SHP77 (cell line): Measurements from ENCODE around the gene RNF223.
"Not testable (repeated sequence)": the region's sequence is repeated elsewhere in the genome, so short reads cannot be mapped to it uniquely, and the experiment has no call there.

ENCODE experiments used
- DNase-seq, 2 experiments: peaks; one replicate each; lab custom pipeline; 2025; lab: John Stamatoyannopoulos, UW

Gene RNF223

DNA sequence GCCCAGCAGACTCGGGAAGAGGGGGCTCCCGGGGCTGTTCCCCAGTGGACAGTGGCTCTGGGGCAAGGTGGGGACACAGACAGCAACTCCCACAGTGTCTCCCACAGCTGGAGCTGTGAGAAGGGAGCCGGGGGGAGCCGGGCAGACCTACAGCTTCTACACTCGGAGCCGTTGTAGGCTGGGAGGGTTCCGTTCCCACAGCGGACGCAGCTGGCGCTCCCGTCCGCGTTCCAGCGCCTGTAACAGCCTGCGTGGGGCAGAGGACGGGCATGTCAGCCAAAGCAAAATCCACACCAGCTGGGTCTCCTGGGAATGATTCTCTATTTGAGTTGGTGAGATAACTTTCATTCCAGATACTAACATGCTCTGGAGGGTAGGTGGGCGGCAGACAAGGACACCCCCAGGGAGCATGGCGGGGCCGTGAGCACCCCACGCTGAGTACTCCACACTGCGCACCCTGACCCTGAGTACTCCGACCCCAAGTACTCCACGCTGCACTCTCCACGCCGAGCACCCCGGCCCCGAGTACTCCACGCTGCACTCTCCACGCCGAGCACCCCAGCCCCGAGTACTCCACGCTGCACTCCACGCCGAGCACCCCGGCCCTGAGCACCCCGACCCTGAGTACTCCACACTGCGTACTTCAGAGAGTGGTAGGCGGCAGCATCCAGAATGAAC is 13.4 kb upstream of the RNF223 start:
- no peak for DNase-seq

DNA sequence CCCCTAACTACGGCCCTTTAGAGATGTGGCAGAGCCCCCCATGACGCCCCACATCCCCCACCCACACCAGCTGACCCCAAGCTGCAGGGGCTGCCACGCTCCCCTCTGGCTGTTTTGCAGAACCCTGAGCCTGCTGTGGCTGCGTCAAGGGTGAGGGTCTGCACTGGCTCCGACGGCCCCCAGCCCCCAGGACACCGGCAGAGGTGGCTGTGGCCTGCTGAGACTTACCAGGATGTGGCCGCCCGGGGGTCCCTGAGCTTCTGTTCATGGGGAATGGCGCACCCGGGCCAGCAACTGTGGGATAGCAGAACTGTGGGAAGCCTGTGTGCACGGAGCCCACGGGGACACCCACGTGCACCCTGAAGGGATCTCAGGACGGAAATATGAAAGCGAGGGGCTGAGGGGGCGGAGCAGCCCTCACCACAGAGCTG is 12.8 kb upstream of the RNF223 start:
- DNase-seq, result no peak

DNA sequence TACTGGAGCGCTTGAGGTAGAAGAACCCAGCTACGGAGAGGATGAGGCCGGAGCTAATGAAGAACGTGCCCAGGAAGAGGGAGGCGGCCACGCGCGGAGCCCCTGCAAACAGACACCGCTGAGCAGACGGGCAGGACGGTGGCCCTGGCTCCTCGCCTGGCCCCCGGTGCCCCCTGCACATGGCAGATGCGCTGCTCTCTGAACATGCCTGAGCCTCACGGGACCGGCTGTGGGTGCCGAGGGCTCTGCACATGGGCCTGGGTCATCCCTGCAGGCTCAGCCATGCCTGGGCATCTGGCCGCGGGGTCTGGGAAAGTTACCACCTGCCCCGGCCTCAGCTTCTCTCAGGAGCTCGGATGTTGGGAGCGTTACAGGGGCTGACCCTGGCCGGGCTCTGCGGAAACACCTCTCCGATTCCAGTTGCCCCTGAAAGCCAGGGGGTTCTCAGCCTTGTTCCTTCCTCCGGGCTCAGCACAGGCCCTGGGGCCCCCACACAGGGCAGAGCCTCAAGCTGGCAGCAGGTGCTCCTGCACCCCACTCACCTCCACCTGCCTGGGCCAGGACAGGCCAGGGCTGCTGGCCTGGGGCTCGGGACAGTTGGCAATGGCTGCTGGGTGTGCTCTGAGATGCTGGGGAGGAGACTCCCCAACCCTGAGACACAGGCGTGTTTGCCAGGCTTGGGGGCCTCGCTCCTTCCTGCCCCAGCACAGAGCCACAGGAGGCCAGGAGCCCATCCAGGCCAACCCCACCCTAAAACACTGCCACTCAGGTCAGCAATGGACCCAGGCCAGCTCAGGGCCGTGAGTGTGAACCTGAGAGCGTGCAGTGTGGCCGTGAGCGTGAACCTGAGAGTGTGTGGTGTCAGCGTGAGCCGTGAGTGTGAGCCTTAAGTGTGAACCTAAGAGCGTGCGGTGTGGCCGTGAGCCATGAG is 12.1 kb upstream of the RNF223 start:
- DNase-seq, result no peak

DNA sequence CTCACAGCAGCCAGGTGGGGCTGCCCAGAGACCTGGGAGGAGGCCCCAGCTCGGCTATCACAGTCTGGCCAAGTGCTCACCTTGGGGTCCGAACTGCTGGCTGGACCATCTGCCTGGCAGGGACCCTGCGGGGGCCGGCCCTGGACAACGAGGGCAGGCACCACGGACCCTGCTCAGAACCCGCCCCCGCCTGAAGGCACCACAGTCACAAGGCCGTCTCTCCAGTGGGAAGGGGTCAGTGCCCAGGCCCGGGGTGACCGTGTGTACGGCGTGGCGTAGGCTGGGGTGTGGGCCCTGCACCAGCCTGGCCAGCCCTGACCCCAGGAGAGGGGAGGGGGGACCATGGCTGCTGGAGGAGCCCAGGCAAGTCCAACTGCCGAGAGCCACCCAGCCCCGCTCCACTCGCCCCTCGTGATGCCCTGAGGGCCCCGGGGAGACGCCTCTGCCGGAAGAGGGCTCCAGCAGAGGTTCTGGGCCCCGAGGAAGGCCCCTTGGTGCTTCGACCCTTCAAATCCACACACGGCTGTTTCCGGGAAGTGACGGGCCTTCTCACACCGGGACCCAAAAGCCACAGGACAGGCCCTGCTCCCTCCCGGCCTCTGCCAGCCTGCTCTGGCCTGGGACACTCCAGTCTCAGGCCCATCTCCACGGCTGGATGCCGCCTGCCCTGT is 11.2 kb upstream of the RNF223 start:
- DNase-seq, result no peak

DNA sequence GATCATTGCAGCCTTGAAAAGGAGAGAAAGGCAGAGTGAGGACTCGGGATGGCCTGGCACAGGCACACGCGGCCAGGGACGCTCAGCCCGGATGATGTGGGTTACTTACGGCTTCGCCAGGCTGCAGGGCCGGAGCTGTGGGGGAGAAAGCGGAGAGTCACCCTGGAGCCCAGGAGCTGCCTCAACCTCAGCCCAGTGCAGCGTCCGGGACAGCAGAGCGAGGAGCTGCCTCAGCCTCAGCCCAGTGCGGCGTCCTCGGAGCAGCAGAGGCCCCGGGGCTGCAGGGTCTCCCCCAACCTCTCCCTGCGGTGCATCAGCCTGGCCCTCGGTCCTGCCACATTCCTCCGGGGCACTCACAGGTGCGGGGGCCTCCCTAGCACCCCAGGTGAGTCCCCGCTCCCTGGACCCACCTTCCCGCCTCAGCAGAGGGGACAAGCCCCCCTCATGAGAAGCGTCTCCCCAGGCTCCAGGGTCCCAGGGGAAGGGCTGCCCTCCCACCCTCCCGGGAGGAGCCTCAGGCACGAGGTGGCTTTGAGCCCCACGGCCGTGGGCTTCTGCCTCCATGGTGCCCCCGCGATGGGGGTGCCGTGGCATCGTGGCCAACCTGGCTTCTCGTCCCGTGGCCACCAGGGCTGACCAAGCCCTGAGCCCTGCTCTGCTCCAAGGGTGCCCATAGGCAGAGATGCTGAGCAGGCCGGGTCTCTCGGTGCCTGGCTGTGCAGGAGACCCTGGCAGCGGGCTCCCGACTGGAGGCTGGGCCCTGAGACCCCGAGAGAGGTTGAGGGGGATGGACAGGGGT is 10.5 kb upstream of the RNF223 start:
- no peak for DNase-seq

DNA sequence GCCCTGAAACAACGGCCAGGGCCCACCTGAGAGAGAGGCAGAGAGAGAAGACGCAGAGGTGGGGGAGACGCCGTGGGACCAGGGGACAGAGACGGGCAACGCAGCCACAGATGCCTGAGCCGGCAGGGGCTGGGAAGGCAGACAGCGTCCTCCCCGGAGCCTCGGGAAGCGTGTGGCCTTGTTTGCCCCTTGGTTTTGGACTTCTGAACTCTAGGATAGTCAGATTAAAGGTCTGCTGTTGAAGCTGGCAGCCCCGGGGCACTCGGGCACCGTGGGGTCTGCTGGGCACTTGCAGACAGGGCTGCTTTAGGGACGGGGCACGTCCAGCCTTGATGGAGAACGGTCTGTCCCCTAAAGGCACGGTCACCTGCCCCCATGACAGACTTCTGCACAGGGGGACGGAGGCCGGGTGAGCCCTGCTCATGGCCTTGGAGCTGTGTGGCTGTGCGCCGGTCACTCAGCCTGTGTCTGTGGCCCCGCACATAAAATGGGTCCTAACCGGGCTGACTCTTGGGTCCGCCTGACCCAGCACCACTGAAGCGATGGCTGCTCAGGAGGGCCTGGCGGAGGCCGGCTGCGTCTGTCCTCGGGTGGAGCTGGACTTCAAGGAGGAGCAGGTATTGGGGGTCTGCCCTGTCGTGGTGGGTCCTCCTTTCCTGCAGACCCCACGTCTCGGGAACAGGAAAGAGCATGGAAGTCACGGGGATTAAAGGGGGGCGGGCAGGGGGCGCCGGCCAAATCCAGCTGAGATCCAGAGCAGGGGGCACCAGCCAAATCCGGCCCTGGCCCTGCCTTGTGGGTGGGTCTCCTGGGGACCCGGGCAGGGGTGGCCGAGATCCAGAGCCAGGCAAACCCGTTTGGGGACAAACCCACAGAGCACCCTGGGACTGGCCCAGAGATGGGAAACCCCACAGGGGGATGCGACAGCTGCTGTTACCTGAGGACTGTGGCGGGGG is 9.6 kb upstream of the RNF223 start:
- DNase-seq, result no peak

DNA sequence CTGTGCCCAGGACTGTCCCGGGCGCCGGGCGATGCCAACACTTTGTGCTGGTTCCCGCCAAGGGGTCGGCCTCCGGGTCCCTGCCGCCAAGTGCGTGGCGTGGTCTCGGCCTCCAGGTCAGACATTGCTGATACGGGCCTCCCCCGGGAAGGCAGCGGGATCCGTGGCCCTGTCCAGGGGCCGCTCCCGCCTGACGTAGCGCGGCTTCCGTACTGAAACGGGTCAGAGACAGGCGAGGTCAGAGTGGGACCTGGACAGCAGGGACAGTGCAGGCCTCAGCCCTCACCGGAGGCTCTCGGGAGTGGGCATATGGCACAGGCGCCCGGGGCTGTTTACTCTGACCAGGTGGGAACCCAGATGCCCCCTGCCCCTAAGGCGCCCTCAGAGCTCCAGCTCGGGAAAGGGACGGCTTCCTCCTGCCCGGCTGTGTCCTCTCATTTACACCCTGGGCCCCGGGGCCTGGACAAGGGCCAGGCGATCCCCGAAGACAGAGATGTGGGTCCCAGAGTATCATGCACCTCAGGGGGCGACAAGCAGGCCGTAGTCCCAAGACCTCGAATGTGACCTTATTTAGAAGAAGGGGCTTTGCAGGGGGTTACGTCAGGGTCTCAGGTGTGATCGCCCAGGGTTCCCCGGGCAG is 8.8 kb upstream of the RNF223 start:
- no peak for DNase-seq

DNA sequence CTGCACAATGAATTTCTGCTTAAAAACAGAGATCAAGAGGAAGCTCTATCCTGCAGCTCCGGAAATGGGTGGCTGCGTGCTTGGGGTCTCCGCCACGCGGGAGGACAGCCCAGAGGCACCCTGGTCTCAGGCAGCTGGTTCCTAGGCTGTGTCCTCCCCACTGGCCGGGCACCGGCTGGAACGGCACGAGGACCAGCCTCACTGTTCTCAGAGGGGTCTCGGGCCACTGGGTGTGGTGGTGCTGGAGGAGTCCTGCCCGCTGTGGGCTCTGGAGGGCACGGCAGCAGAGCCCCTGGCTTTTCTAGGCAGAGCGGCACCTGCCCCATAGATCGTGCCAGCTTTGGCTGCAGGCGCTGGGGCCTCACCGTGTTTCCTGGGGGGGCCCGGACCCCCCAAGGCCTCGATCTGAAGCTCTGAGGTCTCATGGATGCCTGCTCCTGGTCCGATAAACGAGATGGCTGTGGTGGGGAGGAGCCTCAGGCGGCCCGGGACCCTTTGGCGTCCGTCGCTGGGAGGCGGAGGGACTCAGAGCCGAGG is 8.2 kb upstream of the RNF223 start:
- DNase-seq, result no peak

DNA sequence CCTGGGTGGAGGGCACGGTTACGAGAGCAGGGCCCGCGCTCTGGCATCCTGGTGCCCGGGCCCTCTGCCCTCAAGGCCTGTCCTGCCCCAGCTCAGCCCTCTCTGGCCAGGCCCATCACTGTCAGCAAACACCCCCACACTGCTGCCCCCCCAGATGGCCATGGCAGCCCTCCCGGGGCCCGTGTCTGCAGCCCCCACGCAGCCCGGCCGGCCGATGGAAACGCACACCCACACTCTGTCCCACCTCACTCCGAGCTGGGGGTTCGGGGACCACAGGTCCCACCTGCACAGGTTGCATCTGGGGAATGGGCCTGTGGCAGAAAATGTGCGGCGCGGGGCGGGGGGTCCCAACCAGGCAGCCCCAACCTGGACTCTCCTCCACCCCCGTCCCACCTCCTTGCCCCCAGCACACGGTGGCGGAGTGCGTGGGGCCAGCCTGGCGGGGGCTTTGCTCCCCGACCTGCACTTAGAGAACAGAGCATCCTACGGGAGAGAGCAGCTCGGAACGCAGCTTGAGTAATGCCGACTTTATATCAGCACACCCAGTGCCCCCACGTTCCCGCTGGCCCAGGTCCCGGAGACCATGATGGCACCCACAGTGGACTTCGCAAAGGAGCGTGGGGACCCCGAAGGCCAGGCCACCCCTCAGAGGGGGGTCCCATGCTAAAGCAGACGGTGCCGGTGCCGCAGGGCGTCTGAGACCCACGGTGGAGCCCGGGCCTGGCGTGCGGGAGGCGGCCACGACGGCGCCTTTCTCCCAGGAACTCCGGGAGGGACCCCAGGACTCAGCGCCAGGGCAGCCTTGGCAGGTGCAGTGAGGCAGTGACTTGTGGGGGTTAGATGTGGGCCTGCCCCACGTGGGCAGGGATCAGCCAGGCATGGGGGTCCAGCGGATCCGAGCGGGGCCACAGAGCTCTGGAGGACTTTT is 7.5 kb upstream of the RNF223 start:
- no peak for DNase-seq

DNA sequence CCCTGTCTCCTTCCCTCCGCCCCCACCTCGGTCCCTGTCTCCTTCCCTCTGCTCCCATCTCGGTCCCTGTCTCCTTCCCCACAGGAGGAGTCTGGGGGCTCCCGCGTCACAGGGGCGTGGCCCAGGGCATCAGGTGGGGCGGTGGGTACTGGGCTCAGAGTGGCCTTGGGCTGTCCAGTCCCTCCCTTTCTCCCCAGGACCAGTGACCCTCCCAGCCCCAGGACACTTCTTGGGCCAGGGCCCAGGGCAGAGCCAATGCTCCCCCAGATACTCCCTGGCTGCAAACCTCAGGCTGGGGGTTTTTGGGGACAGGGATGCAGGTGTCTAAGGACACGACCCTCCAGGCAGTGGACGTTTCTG is 6.8 kb upstream of the RNF223 start:
- no peak for DNase-seq

DNA sequence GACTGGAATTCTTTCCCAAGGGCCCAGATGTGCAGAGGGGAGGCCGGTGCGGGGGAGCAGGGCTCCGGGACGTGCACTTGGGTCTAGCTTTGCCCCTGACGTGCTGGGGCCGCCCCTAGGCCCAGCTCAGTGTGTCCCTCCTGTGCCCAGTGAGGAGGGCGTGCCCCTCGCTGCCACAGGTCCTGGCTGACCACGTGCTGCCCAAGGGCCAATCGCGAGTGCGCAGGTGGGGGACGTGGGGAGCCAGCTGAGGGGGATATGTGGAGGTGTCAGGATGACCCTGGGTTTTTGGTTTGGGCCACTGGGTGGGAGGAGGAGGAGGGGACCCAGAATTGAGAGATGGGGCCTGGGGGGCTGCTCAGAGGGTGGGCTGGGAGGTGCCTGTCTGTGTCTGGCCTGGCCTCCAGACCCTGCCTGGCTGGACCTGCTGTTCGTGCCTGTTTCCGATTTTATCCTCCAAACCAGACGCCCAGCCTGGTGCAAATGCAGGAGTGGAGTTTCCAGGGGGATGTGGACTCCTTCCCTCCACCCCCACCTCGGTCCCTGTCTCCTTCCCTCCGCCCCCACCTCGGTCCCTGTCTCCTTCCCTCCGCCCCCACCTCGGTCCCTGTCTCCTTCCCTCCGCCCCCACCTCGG is 6.1 kb upstream of the RNF223 start:
- DNase-seq, result peak; percentile 18 to 40

DNA sequence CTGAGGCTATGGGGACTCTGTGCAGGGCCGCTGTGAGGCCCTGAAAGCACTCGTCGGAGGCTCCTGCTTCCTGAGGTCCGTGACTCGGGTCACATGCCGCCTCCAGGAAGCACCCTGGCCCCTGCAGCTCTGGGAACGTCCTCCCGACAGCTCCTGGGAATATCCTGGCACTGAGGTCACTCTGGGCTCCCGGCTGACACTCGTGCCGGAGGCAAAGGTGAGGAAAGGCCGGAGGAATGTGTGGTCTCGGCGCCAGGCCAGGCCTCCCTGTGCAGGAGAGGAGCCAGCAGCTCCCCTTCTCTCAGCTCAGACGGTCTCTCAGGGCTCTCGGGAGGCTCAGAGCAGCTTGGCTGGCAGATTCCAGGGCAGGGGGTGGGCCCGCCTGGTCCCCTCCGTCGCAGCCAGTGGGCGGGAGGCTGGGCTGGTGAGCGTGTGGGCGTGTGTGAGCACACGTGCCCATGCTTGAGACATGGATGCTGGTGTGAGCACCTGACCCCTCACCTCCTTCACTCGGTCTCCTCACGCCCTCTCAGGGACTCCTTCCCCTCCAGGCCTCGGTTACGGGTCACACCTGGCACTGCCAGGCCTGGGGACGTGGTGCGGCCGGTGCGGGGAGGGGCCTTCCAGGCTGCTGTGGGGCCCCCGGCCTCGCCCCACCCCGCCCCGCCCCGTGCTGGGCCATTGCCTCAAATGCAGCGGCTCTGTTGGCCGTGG is 5.5 kb upstream of the RNF223 start:
- DNase-seq, result peak in 1 of 2 experiments; percentile 47

DNA sequence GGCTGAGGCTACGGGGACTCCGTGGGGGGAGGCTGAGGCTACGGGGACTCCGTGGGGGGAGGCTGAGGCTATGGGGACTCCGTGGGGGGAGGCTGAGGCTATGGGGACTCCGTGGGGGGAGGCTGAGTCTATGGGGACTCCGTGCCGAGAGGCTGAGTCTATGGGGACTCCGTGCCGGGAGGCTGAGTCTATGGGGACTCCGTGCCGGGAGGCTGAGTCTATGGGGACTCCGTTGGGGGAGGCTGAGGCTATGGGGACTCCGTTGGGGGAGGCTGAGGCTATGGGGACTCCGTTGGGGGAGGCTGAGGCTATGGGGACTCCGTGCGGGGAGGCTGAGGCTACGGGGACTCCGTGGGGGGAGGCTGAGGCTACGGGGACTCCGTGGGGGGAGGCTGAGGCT is 3.3 kb upstream of the RNF223 start:
- DNase-seq, result not testable (repeated sequence)

DNA sequence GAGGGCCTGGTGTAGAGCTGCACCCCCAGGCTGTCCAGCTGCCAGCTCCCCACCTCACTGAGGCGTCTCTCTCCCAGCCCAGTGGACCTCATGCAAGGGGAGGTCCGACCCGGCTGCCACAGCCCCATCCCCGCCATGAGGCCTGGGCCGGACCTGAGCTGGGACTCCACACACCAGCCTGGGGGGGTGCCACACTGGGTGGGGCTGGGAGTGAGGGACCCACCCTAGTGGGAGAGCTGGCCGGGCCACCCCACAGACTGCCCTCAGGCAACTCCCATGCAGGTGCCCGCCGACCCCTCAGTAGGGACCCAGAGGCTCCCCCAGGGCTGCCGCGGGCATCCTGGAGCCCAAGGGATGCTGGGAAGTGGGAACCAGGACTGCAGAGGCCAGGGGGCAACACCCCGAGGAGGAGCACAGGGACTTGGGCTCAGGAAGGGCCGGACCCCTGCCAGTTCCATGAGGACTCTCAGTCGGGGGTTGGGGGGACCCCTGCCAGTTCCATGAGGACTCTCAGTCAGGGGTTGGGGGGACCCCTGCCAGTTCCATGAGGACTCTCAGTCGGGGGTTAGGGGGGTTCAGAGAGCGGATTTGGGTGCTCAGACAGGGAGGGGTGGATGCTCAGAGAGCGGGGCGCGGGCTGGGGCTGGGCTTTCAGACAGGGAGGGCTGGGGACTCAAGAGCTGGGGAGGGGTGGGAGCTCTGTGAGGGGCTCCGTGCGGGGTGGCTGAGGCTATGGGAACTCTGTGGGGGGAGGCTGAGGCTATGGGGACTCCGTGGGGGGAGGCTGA is 1.2 kb upstream of the RNF223 start:
- DNase-seq, result no peak

DNA sequence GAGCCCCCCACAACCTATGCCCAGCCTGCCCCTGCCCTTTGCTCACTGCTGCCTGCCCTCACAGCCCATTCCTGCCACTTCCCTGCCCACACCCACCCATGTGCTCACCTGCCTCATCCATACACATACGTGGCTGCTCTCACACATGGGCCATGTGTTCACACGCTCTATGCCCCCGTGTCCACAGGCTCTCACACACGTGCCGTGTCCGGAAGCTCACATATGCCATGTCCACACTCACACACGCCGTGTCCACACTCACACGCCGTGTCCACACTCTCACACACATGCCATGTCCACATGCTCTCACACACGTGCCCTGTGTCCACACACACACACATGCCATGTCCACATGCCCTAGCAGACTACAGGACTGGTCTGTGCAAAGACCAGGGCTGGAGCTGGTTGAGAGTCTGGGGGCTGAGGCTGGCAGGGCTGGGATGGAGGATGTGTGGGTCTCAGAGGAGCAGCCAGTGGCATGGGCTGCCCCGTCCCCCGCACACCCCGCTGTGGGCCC is 583 bp upstream of the RNF223 start:
- DNase-seq, result no peak

DNA sequence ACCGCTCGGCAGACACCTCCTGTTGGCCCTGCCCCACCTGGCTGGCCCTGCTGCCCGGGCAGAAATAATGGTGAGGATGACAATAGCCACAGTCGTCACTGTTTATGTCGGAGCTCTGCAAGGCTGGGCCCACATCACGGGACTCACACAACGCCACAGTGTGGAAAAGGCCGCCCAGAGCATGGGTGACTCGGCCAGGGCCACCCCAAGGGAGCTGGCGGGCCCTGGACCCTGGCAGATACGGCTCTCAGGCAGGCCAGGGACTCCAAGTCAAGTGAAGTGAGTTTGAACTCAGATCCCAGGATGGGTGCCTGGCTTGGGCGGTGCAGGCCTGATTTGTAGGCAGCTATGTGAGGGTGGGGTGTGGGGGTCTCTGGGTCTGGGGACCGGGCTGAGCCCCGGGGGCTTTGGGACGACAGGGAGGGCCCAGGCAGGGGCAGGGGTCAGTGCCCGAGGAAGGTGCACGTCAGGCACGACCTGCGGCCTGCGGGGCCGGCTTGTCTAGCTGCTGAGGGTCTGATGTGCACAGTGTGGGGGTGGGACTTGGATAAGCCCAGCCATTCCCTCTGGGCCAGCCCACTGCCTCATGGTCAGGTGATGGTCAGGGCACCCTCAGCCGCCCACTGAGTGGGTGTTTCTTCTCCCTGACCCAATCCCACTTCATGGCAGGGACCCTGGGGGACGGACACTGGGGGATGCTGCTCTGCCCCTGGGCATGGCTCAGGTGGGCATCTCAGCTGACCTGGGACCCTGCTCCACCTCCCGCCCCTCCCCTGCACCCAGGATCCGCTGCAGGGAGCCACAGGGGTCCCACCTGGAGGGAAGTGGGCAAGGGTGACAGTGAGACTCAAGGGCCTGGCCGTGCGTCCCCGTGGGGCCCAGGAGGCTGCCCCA is 1.0 kb downstream of the RNF223 start:
- DNase-seq, result no peak
